DMS53 treated with DMSO at 0.1 percent for 48 hours (cell line): ENCODE data around the gene COL20A1.

Source experiments
- DNase-seq: peaks from one replicate; lab custom pipeline; 2025; ENCODE audit not compliant: unreplicated experiment; lab: John Stamatoyannopoulos, UW

COL20A1 gene

GRCh38 chr20:63307538-63308217 is 14.7 kb downstream of the COL20A1 start:
- DNase-seq, result no peak

GRCh38 chr20:63308218-63308911 is 15.4 kb downstream of the COL20A1 start:
- no peak for DNase-seq

- peak; percentile 7 for DNase-seq
Observed at GRCh38 chr20:63309261-63310071, 16.5 kb downstream of the COL20A1 start.

DNA sequence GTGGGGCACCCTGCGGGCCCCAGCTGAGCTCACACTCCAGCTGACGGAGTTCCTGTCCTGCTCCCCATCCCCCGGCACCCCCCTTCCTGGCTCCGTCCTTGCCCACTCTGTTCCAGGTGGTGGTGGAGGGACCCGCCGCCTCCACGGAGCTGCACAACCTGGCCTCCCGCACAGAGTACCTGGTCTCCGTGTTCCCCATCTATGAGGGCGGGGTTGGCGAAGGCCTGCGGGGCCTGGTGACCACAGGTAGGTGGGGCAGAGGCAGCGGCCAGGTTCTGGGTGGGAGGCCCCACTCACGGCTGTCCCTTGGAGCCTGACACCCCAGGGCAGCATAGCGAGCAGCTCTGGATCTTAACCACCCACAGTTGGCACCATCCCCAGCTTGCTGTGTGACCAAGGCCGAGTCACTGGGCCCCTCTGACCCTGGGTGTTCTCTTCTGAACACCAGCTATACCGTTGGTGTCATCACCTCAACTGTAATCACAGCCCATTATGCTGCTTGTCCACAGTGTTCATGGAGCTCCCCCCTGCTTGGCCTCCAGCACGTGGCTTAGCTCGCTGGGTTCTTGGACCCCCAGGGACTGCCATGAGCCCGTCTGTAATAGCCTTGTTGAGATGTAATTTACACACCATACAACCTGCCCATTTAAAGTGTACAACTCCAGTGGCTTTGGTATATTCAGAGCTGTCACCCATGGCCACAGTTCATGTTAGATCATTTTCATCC is 17.4 kb downstream of the COL20A1 start:
- DNase-seq, result no peak

- no peak for DNase-seq
Observed at GRCh38 chr20:63311186-63311832, 18.3 kb downstream of the COL20A1 start.

DNA sequence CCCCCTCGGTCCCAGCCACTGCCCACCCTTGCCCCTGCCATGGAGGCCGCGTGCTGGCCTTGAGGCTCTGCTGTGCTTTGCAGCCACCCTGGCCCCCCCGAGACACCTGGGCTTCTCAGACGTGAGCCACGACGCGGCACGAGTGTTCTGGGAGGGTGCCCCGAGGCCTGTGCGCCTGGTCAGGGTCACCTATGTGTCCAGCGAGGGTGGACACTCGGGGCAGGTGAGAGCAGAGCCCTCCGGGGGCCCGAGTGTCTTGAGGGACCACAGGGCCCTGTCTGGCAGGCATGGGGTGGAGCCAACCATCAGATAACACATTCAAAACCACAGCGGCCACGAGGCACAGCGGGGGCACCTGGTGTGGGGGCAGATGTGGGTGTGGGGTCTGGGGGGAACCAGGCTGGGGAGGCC is 18.9 kb downstream of the COL20A1 start:
- no peak for DNase-seq

- DNase-seq, result no peak
Observed at GRCh38 chr20:63312273-63312672, 19.3 kb downstream of the COL20A1 start.

DNA sequence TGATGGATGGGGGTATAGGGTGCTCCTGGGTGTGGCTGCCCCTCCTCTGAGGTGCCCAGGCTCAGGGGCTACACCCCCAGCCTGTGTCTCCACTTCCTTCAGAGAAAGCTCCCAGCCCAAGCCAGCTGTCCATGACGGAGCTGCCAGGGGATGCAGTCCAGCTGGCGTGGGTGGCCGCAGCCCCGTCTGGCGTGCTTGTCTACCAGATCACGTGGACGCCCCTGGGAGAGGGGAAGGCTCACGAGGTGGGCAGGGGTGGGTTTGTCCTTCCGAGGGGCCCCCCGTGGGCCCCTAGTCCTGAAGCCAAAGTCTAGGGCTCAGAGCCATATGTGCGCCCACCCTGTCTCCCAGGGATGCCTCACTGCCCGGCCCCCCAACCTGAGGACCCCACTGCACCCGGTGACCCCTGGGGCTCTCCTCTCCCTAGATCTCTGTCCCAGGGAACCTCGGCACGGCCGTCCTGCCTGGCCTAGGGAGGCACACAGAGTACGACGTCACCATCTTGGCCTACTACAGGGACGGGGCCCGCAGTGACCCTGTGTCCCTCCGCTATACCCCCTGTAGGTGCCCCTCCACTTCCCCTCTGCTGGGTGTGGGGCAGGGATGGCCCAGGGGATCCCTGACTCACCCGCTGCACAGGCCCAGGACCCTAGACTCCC is 19.8 kb downstream of the COL20A1 start:
- DNase-seq, result no peak

GRCh38 chr20:63313349-63314014 is 20.5 kb downstream of the COL20A1 start:
- DNase-seq, result no peak

GRCh38 chr20:63314015-63314471 is 21.1 kb downstream of the COL20A1 start:
- no peak for DNase-seq

GRCh38 chr20:63314566-63315239 is 21.7 kb downstream of the COL20A1 start:
- no peak for DNase-seq

- DNase-seq, result no peak
Observed at GRCh38 chr20:63315240-63315689, 22.3 kb downstream of the COL20A1 start.

DNA sequence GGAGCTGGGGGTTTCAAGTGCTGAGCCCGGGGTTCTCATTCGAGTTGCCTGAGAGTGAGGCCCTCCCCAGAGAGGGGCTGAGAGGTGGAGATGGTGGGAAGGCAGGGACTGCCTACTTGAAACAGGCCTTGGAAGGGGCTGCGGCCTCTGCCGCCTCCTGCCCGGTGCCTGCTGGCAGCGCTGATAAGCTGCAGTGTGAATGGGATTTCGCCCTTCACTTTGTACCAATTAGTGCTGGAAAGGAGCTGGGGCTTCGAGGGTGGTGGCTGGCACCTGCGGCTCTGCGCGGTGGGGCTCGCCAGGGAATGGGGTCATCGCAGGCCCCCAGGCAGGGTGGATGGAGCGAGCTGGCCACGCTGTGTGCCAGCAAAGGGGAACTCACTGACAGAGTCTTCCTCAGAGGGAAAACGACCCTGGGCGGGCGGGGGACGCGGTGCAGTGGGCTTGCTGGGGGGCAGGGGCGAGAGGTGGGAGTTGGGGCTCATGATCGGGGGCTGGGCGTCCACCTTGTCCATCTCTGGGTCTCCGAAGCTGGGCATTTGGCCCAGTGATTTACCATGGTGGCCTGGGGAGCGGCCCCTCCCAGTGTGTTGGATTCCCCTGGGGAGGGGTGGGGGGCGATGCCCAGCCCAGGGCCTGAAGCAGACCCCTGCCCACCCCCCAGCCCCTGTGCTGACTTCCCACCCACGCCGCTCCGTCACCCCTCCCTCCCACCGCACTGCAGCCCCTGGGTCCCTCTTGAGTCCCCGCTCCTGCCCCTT is 22.9 kb downstream of the COL20A1 start:
- DNase-seq, result no peak

DNA sequence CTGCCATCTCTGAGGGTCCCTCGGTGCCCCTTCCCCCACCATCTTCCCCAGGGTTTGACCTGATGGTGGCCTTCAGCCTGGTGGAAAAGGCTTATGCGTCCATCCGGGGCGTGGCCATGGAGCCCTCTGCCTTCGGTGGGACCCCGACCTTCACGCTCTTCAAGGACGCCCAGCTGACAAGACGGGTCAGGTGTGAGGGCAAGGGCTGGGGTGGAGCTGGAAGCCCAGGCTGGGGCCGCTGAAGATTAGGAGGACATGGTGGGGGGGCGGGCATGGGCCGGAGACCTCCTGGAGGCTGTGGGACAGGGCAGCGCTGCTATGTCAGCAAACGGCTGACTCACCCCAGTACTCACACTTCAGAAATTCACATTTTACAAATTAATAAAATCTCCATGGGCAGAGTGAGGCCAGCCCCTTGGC is 23.5 kb downstream of the COL20A1 start:
- DNase-seq, result no peak

DNA sequence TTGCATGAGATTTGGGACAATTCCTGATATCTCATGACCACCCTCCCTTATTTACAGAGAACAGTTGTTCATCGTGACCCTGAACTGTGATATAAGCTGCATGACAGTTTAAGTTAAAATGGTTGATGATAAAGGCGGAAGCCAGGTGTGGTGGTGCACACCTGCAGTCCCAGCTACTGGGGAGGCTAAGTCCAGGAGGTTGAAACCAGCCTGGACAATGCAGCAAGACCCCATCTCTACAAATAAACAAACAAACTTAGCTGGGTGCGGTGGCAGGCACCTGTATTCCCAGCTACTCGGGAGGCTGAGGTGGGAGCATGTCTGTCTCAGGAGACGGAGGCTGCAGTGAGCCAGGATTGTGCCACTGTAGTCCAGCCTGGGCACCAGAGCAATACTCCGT is 24.1 kb downstream of the COL20A1 start:
- no peak for DNase-seq

- DNase-seq, result no peak
Observed at GRCh38 chr20:63317601-63318291, 24.8 kb downstream of the COL20A1 start.

GRCh38 chr20:63318391-63319163 is 25.6 kb downstream of the COL20A1 start:
- no peak for DNase-seq
